MM.1S (cell line): ENCODE measurements around the gene CXorf58.

Experiments used
- DNase-seq: peaks from one replicate; pipeline ENCODE4 v3.0.0-alpha.2; 2015
- H2AFZ ChIP-seq: fragments of 300-600 bp; sonication (generic); 2 replicates; pipeline ENCODE4 v1.6.0; 2016; ENCODE audit warnings: antibody characterized with exemption, low read length
- H3F3A ChIP-seq: fragments of 300-600 bp; sonication (generic); 2 replicates; pipeline ENCODE4 v1.6.1; 2016; ENCODE audit warnings: mild to moderate bottlenecking, antibody characterized with exemption, low read length, moderate library complexity, mixed read lengths; ENCODE audit not compliant: insufficient read depth
- H3K27ac ChIP-seq: fragments of 300-600 bp; sonication (generic); 2 replicates; pipeline ENCODE4 v1.5.1; 2016; ENCODE audit warnings: mild to moderate bottlenecking, low read length
- H3K27me3 ChIP-seq: fragments of 300-600 bp; sonication (generic); replicated peaks from 2 replicates; pipeline ENCODE4 v1.6.0; 2016; ENCODE audit warnings: low read length; ENCODE audit not compliant: insufficient read depth
- H3K36me3 ChIP-seq: fragments of 300-600 bp; sonication (generic); replicated peaks from 2 replicates; pipeline ENCODE4 v1.6.1; 2016; ENCODE audit warnings: mild to moderate bottlenecking, low read length, mixed read lengths; ENCODE audit not compliant: insufficient read depth
- H3K4me1 ChIP-seq: fragments of 300-600 bp; sonication (generic); 2 replicates; pipeline ENCODE4 v1.6.1; 2016; ENCODE audit warnings: low read length, mixed read lengths
- H3K4me2 ChIP-seq: fragments of 300-600 bp; sonication (generic); 2 replicates; pipeline ENCODE4 v1.6.0; 2016; ENCODE audit warnings: low read depth, low read length
- H3K4me3 ChIP-seq: fragments of 300-600 bp; sonication (generic); 2 replicates; pipeline ENCODE4 v1.5.1; 2016; ENCODE audit warnings: low read length, mixed read lengths
- H3K79me2 ChIP-seq: fragments of 300-600 bp; sonication (generic); 2 replicates; pipeline ENCODE4 v1.6.1; 2016; ENCODE audit warnings: mixed run types, low read length, mixed read lengths
- H3K9ac ChIP-seq: fragments of 300-600 bp; sonication (generic); 2 replicates; pipeline ENCODE4 v1.6.1; 2016; ENCODE audit warnings: low read length, mixed read lengths
- H3K9me2 ChIP-seq: fragments of 300-600 bp; sonication (generic); replicated peaks from 2 replicates; pipeline ENCODE4 v1.6.1; 2016; ENCODE audit warnings: mild to moderate bottlenecking, low read length, mixed read lengths; ENCODE audit not compliant: insufficient read depth
- H3K9me3 ChIP-seq: fragments of 300-600 bp; sonication (generic); replicated peaks from 2 replicates; pipeline ENCODE4 v1.6.1; 2016; ENCODE audit warnings: mild to moderate bottlenecking, low read length, mixed read lengths; ENCODE audit not compliant: insufficient read depth
- H4K20me1 ChIP-seq: fragments of 300-600 bp; sonication (generic); 2 replicates; pipeline ENCODE4 v1.6.1; 2016; ENCODE audit warnings: mild to moderate bottlenecking, low read length, moderate library complexity, mixed read lengths; ENCODE audit not compliant: insufficient read depth
- EZH2 ChIP-seq: fragments of 300-600 bp; sonication (generic); optimal IDR thresholded peaks from 2 replicates; pipeline ENCODE3; 2017; ENCODE audit warnings: low read depth, mild to moderate bottlenecking, antibody characterized with exemption, low read length, mixed read lengths
- EZH2phosphoT487 ChIP-seq: fragments of 300-600 bp; sonication (generic); IDR thresholded peaks from 2 replicates; pipeline ENCODE4 v1.6.1; 2018; ENCODE audit warnings: antibody characterized with exemption, low read length
- TF ChIP-seq, protein P1 (sequence below): fragments of 300-600 bp; sonication (generic); IDR thresholded peaks from 2 replicates; pipeline ENCODE4 v1.5.1; 2016; ENCODE audit warnings: antibody characterized with exemption, low read length, mixed read lengths

Gene CXorf58

DNA sequence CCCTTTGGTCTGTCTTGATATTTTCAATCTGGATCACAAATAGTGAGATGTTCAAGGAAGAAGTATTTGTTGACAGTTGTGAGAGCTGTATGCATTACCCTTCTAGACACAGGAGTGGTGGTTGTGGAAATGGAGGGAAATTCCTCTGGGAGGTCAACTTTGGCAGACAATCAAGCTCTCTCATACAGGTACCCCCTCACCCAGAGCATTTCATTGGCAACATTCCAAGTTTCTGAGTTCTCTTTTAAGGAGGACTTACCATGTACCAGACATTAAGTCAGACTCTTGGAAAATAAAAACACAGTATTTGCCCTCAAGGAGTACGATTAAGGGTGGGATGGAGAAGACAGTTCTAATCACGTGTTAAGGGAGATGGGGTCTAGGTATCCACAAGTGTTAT is 73.9 kb downstream of the CXorf58 start:
- no peak overlapping the region for H3K4me2 ChIP-seq

DNA sequence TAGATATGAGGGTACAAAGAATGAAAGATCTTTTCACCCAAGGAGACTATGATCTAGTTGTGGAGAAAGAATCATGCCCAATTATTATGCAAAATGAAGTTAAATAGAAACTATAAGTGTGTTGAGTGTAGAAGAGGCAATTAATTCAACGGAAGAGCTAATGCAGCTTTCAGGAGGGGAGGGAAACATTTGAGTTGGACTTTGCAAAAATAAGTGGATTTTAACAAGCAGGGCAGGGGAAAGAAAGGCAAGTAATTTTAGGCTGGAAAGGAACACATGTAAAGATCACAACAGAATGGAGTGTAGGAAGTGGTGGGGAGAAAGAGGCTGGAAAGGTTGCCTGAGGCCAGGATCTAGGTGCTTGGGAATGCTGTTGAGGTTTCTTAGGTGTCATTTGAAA is 75.1 kb downstream of the CXorf58 start:
- no peak for DNase-seq
- no peaks in the 10 kb centered on the region for H3K4me1 ChIP-seq
- H4K20me1 ChIP-seq, result no peaks in the 10 kb centered on the region
- no peaks in the 10 kb centered on the region for H3K27me3 ChIP-seq
- no peak overlapping the region for H2AFZ ChIP-seq
- H3K9me3 ChIP-seq, result no peaks in the 10 kb centered on the region
- no peaks in the 10 kb centered on the region for H3F3A ChIP-seq
- no peak overlapping the region for H3K4me2 ChIP-seq
- H3K4me3 ChIP-seq, result no peak overlapping the region
- no peak overlapping the region for H3K9ac ChIP-seq
- no peak for TF ChIP-seq EZH2phosphoT487
- no peak for TF ChIP-seq EZH2
- TF ChIP-seq, protein P1, sequence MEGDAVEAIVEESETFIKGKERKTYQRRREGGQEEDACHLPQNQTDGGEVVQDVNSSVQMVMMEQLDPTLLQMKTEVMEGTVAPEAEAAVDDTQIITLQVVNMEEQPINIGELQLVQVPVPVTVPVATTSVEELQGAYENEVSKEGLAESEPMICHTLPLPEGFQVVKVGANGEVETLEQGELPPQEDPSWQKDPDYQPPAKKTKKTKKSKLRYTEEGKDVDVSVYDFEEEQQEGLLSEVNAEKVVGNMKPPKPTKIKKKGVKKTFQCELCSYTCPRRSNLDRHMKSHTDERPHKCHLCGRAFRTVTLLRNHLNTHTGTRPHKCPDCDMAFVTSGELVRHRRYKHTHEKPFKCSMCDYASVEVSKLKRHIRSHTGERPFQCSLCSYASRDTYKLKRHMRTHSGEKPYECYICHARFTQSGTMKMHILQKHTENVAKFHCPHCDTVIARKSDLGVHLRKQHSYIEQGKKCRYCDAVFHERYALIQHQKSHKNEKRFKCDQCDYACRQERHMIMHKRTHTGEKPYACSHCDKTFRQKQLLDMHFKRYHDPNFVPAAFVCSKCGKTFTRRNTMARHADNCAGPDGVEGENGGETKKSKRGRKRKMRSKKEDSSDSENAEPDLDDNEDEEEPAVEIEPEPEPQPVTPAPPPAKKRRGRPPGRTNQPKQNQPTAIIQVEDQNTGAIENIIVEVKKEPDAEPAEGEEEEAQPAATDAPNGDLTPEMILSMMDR, result no peak
- H3K36me3 ChIP-seq, result no peaks in the 10 kb centered on the region
- no peaks in the 10 kb centered on the region for H3K9me2 ChIP-seq
- no peak overlapping the region for H3K27ac ChIP-seq
- no peaks in the 10 kb centered on the region for H3K79me2 ChIP-seq

More for the DNA sequence above, 73.9 kb downstream of the CXorf58 start:
- Histone ChIP-seq H3F3A (no peaks in the 10 kb centered on the region), H3K4me1 (no peaks in the 10 kb centered on the region), H3K9me2 (no peaks in the 10 kb centered on the region), H3K9me3 (no peaks in the 10 kb centered on the region), H3K36me3 (no peaks in the 10 kb centered on the region), H3K27ac (no peak overlapping the region), H3K9ac (no peak overlapping the region), H4K20me1 (no peaks in the 10 kb centered on the region), H2AFZ (no peak overlapping the region), H3K4me3 (no peak overlapping the region), H3K27me3 (no peaks in the 10 kb centered on the region), H3K79me2 (no peaks in the 10 kb centered on the region)
- TF ChIP-seq EZH2, result no peak
- TF ChIP-seq, protein P1, result no peak
- TF ChIP-seq EZH2phosphoT487, result no peak
- no peak for DNase-seq
